CD14-positive monocyte (primary cell): Measurements from ENCODE around the gene CARMIL1. TPM values are rescaled to one million over a fixed set of nuclear protein-coding genes. Genes with fewer than 3 reads are reported as not detected.

Experiments
- DNase-seq, 3 donors: peaks; one replicate each; pipeline ENCODE4 v3.0.0-alpha.2; 2011 to 2022
- H2AFZ ChIP-seq: 2 replicates; pipeline ENCODE4 v1.6.0; 2012; ENCODE audit warnings: mild to moderate bottlenecking, low read depth, low read length, inconsistent platforms; ENCODE audit not compliant: insufficient read depth, poor library complexity, severe bottlenecking
- H3K27ac ChIP-seq, 2 donors: 1 replicate in 1 of 2; 2 replicates in 1 of 2; pipeline ENCODE4 v1.5.1; 2012 to 2013; ENCODE audit warnings: low read length in 2 of 2, control low read depth in 1 of 2, inconsistent platforms in 1 of 2, low read depth in 1 of 2, mild to moderate bottlenecking in 1 of 2
- H3K27me3 ChIP-seq, 2 donors: one replicate each; pipeline versions ENCODE4 v1.6.0 to v1.6.1; 2011 to 2013; ENCODE audit warnings: low read length in 2 of 2; ENCODE audit not compliant: control insufficient read depth in 2 of 2, insufficient read depth in 2 of 2
- H3K36me3 ChIP-seq, 2 donors: replicated peaks in 1 of 2; 1 replicate in 1 of 2; 2 replicates in 1 of 2; pipeline versions ENCODE4 v1.5.1 to v1.6.1; 2012 to 2013; ENCODE audit warnings: low read length in 2 of 2, control low read depth in 1 of 2, inconsistent platforms in 1 of 2, mild to moderate bottlenecking in 1 of 2; ENCODE audit not compliant: insufficient read depth in 2 of 2, control insufficient read depth in 1 of 2
- H3K4me1 ChIP-seq, 2 donors: 1 replicate in 1 of 2; 2 replicates in 1 of 2; pipeline versions ENCODE4 v1.5.1 to v1.6.1; 2012 to 2013; ENCODE audit warnings: low read length in 2 of 2, control low read depth in 1 of 2, inconsistent platforms in 1 of 2, mild to moderate bottlenecking in 1 of 2, moderate library complexity in 1 of 2; ENCODE audit not compliant: insufficient read depth in 2 of 2, control insufficient read depth in 1 of 2
- H3K4me2 ChIP-seq: replicated peaks from 2 replicates; pipeline ENCODE3; 2012; ENCODE audit warnings: low read length, moderate library complexity, mild to moderate bottlenecking; ENCODE audit not compliant: poor library complexity, severe bottlenecking; ENCODE audit errors: extremely low read depth
- H3K4me3 ChIP-seq, 3 experiments: fragments of 200-600 bp in 1 of 3; sonication (generic) in 1 of 3; replicated peaks in 1 of 3; 1 replicate in 2 of 3; 2 replicates in 1 of 3; pipeline ENCODE4 v1.5.1; 2011 to 2013; ENCODE audit warnings: low read length in 3 of 3, mild to moderate bottlenecking in 3 of 3, control low read depth in 2 of 3, low read depth in 2 of 3, inconsistent platforms in 1 of 3, moderate library complexity in 1 of 3
- H3K79me2 ChIP-seq: 2 replicates; pipeline ENCODE4 v1.6.0; 2012; ENCODE audit warnings: mild to moderate bottlenecking, control low read depth, inconsistent platforms, low read length, moderate library complexity; ENCODE audit not compliant: insufficient read depth
- H3K9ac ChIP-seq: 2 replicates; pipeline ENCODE4 v1.6.0; 2017; ENCODE audit warnings: low read length, mild to moderate bottlenecking; ENCODE audit not compliant: insufficient read depth, poor library complexity, severe bottlenecking
- H3K9me3 ChIP-seq, 2 donors: replicated peaks in 1 of 2; 1 replicate in 1 of 2; 2 replicates in 1 of 2; pipeline versions ENCODE4 v1.5.1 to v1.6.1; 2012 to 2013; ENCODE audit warnings: low read length in 2 of 2, control low read depth in 1 of 2; ENCODE audit not compliant: control insufficient read depth in 1 of 2, insufficient read depth in 1 of 2
- H4K20me1 ChIP-seq: 2 replicates; pipeline ENCODE4 v1.6.0; 2012; ENCODE audit warnings: mild to moderate bottlenecking, low read length, control low read depth, moderate library complexity; ENCODE audit not compliant: insufficient read depth
- H3K27ac Mint-ChIP-seq, 7 donors: one replicate each; pipeline ENCODE4 v1.8.0; 2020; ENCODE audit warnings: mild to moderate bottlenecking in 7 of 7, mixed read lengths in 7 of 7, moderate library complexity in 6 of 7, inconsistent platforms in 2 of 7
- H3K27me3 Mint-ChIP-seq, 3 donors: one replicate each; pipeline ENCODE4 v1.8.0; 2021 to 2022; ENCODE audit warnings: low read depth in 3 of 3, mild to moderate bottlenecking in 3 of 3, mixed read lengths in 3 of 3, moderate library complexity in 3 of 3, inconsistent platforms in 1 of 3
- H3K36me3 Mint-ChIP-seq, 2 donors: one replicate each; pipeline ENCODE4 v1.8.0; 2020; ENCODE audit warnings: mixed read lengths in 2 of 2, inconsistent platforms in 1 of 2, mild to moderate bottlenecking in 1 of 2
- H3K4me1 Mint-ChIP-seq: one replicate; pipeline ENCODE4 v1.8.0; 2020; ENCODE audit warnings: mild to moderate bottlenecking, mixed read lengths
- H3K4me3 Mint-ChIP-seq, 2 donors: one replicate each; pipeline ENCODE4 v1.8.0; 2020; ENCODE audit warnings: mild to moderate bottlenecking in 2 of 2, mixed read lengths in 2 of 2, moderate library complexity in 1 of 2
- H3K9me3 Mint-ChIP-seq, 7 donors: one replicate each; pipeline ENCODE4 v1.8.0; 2020 to 2022; ENCODE audit warnings: mixed read lengths in 7 of 7, mild to moderate bottlenecking in 6 of 7, moderate library complexity in 6 of 7, inconsistent platforms in 2 of 7
- WGBS: methylation state at CpG from one replicate; pipeline ENCODE4 v1.1.5; 2013; ENCODE audit warnings: missing lambda C conversion rate; ENCODE audit not compliant: insufficient coverage; 5-methylcytosine and 5-hydroxymethylcytosine counted together
- intact Hi-C, 2 donors: fragments of 100-400 bp; cut with micrococcal nuclease; formaldehyde crosslinking; loops; one replicate each; pipeline versions ENCODE4 v1.15.0 to v1.15.1; 2023
- polyA plus RNA-seq, 3 donors: library from polyadenylated mRNA; depleted of rRNA in 1 of 3; unstranded in 2 of 3; stranded (reverse) in 1 of 3; fragments of 300-500 nt in 2 of 3; fragments of >200 nt in 1 of 3; fragmentation: Illumina TruSeq in 2 of 3; gene quantifications; 1 replicate in 2 of 3; 2 replicates in 1 of 3; pipeline ENCODE4 v1.2.3, GENCODE V29; 2012 to 2021
- TF ChIP-seq, protein P1 (sequence below): fragments of 200-600 bp; IDR thresholded peaks from one replicate; pipeline ENCODE4 v1.8.0; 2022; ENCODE audit warnings: antibody characterized with exemption, mild to moderate bottlenecking

CARMIL1 gene
- polyA plus RNA-seq, 3 donors: 0.30 to 0.49 (median 0.41) TPM

DNA sequence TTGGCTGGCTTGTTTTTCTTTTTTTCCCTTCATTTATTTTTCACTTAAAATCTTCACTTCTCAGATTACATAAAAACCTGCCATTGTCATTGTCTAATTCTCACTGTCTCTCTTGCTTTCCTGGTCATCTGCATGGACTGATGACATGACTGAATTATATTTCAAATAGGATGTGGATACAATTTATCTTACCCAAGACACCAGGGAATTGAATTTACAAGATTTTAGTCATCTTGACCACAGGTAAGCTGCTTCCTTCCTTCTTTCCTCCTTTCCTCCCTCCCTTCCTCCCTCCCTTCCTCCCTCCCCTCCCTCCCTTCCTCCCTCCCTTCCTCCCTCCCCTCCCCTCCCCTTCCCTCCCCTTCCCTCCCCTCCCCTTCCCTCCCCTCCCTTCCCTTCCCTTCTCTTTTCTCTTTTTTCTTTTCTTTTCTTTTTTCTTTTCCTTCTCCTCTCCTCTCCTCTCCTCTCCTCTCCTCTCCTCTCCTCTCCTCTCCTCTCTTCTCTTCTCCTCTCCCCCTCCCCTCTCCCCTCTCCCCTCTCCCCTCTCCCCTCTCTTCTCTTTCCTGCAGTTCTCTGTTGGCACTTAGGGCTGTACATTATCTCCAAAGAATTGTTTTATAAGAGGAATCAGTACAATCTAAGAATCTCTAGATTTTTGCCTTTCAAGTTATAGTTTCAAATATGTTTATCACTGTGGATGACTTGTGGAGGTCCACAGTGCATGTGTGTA lies 171.5 kb downstream of the CARMIL1 start:
- intact Hi-C loops: no loop called here
- peaks cover 4 to 9% of the 10 kb centered on the region in 2 donors for H3K9me3 ChIP-seq
- Mint-ChIP-seq H3K27me3 (no peaks in the 10 kb centered on the region), H3K36me3 (peaks cover 13 to 29% of the 10 kb centered on the region in 2 donors), H3K9me3 (peaks cover 2 to 13% (median 10%) of the 10 kb centered on the region in 7 donors), H3K27ac (peak overlapping the region; percentile 10 to 93 (median 68)), H3K4me1 (peaks cover 71% of the 10 kb centered on the region), H3K4me3 (peak overlapping the region in 1 of 2 donors; percentile 88)
- no peaks in the 10 kb centered on the region for H3K27me3 ChIP-seq
- H3K36me3 ChIP-seq: peaks cover 5 to 10% of the 10 kb centered on the region in 2 donors
- H3K4me1 ChIP-seq: peaks cover 58 to 80% of the 10 kb centered on the region in 2 donors
- TF ChIP-seq, protein P1, sequence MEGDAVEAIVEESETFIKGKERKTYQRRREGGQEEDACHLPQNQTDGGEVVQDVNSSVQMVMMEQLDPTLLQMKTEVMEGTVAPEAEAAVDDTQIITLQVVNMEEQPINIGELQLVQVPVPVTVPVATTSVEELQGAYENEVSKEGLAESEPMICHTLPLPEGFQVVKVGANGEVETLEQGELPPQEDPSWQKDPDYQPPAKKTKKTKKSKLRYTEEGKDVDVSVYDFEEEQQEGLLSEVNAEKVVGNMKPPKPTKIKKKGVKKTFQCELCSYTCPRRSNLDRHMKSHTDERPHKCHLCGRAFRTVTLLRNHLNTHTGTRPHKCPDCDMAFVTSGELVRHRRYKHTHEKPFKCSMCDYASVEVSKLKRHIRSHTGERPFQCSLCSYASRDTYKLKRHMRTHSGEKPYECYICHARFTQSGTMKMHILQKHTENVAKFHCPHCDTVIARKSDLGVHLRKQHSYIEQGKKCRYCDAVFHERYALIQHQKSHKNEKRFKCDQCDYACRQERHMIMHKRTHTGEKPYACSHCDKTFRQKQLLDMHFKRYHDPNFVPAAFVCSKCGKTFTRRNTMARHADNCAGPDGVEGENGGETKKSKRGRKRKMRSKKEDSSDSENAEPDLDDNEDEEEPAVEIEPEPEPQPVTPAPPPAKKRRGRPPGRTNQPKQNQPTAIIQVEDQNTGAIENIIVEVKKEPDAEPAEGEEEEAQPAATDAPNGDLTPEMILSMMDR: no peak
- no peaks in the 10 kb centered on the region for H4K20me1 ChIP-seq
- H3K79me2 ChIP-seq: peaks cover 56% of the 10 kb centered on the region
- no peak overlapping the region for H3K9ac ChIP-seq
- no peak overlapping the region for H2AFZ ChIP-seq
- H3K27ac ChIP-seq: peak overlapping the region in 1 of 2 donors; percentile 75
- H3K4me2 ChIP-seq: peak overlapping the region; percentile 77
- peak overlapping the region; percentile 44 to 85 (median 74) for H3K4me3 ChIP-seq
- DNase-seq: no peak

DNA sequence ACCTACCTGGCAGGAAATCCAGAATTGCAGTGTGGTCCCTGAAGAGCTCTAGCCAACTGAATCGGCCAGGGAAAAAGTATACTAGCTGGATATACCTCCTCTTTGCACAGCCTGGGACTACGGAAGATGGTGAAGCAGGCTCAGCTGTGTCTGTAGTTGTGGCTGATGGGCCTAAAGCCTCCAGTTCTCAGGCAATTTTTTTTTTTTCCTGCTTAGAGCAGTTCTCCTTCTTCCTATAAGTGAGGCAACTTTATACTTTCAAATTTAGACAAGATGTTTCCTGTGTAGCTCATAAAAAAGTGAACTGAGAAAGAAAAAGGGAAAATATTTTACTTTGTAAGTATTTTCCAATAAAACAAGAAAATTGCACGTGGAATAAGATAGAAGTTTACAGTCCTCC lies 172.9 kb downstream of the CARMIL1 start:
- Histone ChIP-seq H2AFZ (no peak overlapping the region), H4K20me1 (no peaks in the 10 kb centered on the region), H3K4me1 (peaks cover 49 to 70% of the 10 kb centered on the region in 2 donors), H3K9me3 (no peaks in the 10 kb centered on the region), H3K9ac (no peak overlapping the region), H3K36me3 (no peaks in the 10 kb centered on the region), H3K79me2 (peaks cover 42% of the 10 kb centered on the region), H3K4me3 (peak overlapping the region; percentile 44 to 85 (median 74)), H3K27me3 (no peaks in the 10 kb centered on the region), H3K27ac (peak overlapping the region; percentile 32 to 75), H3K4me2 (peak overlapping the region; percentile 77)
- WGBS: no CpG with 5 or more reads among the region's 3 CpGs
- TF ChIP-seq, protein P1: no peak
- intact Hi-C loops: no loop called here
- H3K27me3 Mint-ChIP-seq: no peaks in the 10 kb centered on the region
- H3K27ac Mint-ChIP-seq: peak overlapping the region; percentile 83 to 95 (median 91)
- peaks cover 0 to 7% (median under 1%) of the 10 kb centered on the region in 7 donors for H3K9me3 Mint-ChIP-seq
- peak overlapping the region; percentile 78 to 88 for H3K4me3 Mint-ChIP-seq
- peaks cover 10 to 16% of the 10 kb centered on the region in 2 donors for H3K36me3 Mint-ChIP-seq
- peak; percentile 25 to 51 (median 37) for DNase-seq
- H3K4me1 Mint-ChIP-seq: peaks cover 64% of the 10 kb centered on the region
